ENCODE measurements around the gene BACH2.

BACH2 gene

DNA sequence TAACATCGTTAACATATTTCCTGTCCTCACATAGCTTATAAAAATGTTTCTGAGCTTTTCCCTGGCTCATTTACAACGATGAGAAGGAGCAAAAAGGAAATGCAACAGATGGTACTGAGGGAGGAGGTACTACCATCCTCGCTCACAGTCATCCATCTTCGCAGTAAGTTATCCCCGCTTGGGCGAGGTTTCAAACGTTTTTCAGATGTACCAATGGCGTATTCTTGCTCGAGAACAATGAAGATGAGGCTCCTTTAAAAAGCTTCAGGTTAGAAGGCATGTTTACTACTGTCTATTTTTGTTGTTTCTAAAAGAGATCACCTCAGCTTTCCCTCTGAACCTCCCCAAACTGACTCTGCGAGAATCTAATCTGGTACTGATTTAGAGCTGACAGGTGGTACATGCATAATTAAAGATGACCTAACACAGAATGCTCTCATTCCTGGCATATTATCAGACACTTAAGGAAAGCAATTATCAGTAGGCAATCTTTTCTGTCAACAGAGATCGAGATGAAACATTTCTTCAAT lies 223.6 kb downstream of the BACH2 start:
- peaks cover 37% of the 10 kb centered on the region for H3F3A ChIP-seq (ENCODE audit: control insufficient read depth, insufficient read depth)
- no peak overlapping the region for H3K4me3 ChIP-seq (ENCODE audit: low read length)
- H3K36me3 ChIP-seq (ENCODE audit: control insufficient read depth, low read length), result peaks cover 100% of the 10 kb centered on the region
- peaks cover 47% of the 10 kb centered on the region for H4K20me1 ChIP-seq (ENCODE audit: control insufficient read depth, insufficient read depth, low read depth, low read length)
- H3K27me3 ChIP-seq (ENCODE audit: control insufficient read depth, low read length), result no peaks in the 10 kb centered on the region
- no peak overlapping the region for H3K27ac ChIP-seq (ENCODE audit: low read depth, low read length)
- TF ChIP-seq, protein P1, sequence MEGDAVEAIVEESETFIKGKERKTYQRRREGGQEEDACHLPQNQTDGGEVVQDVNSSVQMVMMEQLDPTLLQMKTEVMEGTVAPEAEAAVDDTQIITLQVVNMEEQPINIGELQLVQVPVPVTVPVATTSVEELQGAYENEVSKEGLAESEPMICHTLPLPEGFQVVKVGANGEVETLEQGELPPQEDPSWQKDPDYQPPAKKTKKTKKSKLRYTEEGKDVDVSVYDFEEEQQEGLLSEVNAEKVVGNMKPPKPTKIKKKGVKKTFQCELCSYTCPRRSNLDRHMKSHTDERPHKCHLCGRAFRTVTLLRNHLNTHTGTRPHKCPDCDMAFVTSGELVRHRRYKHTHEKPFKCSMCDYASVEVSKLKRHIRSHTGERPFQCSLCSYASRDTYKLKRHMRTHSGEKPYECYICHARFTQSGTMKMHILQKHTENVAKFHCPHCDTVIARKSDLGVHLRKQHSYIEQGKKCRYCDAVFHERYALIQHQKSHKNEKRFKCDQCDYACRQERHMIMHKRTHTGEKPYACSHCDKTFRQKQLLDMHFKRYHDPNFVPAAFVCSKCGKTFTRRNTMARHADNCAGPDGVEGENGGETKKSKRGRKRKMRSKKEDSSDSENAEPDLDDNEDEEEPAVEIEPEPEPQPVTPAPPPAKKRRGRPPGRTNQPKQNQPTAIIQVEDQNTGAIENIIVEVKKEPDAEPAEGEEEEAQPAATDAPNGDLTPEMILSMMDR (IDR thresholded peaks at IDR 0.05; ENCODE audit: low read depth, low read length, poor library complexity, severe bottlenecking), result no peak
- TF ChIP-seq EZH2phosphoT487 (IDR thresholded peaks at IDR 0.05; ENCODE audit: borderline replicate concordance, low read length), result no peak
- peaks cover 22% of the 10 kb centered on the region for H3K4me1 ChIP-seq (ENCODE audit: control insufficient read depth, low read length)
- no peaks in the 10 kb centered on the region for H3K9me3 ChIP-seq (ENCODE audit: control insufficient read depth, insufficient read depth, low read length)
- H3K4me2 ChIP-seq (ENCODE audit: low read length), result no peak overlapping the region
- H3K79me2 ChIP-seq (ENCODE audit: control insufficient read depth, low read length), result peaks cover 100% of the 10 kb centered on the region
- H3K9me2 ChIP-seq (replicated peaks; ENCODE audit: control insufficient read depth, low read length), result no peaks in the 10 kb centered on the region

- TF ChIP-seq, protein P1 (IDR thresholded peaks at IDR 0.05; ENCODE audit: low read depth, low read length, poor library complexity, severe bottlenecking), result no peak
- no peak for TF ChIP-seq EZH2phosphoT487 (IDR thresholded peaks at IDR 0.05; ENCODE audit: borderline replicate concordance, low read length)
- Histone ChIP-seq H3K27ac (ENCODE audit: low read depth, low read length) (no peak overlapping the region), H4K20me1 (ENCODE audit: control insufficient read depth, insufficient read depth, low read depth, low read length) (peaks cover 45% of the 10 kb centered on the region), H3K4me2 (ENCODE audit: low read length) (no peak overlapping the region), H3K36me3 (ENCODE audit: control insufficient read depth, low read length) (peaks cover 100% of the 10 kb centered on the region), H3F3A (ENCODE audit: control insufficient read depth, insufficient read depth) (peaks cover 34% of the 10 kb centered on the region), H3K4me1 (ENCODE audit: control insufficient read depth, low read length) (peaks cover 22% of the 10 kb centered on the region), H3K9me3 (ENCODE audit: control insufficient read depth, insufficient read depth, low read length) (no peaks in the 10 kb centered on the region), H3K9me2 (replicated peaks; ENCODE audit: control insufficient read depth, low read length) (no peaks in the 10 kb centered on the region), H3K27me3 (ENCODE audit: control insufficient read depth, low read length) (no peaks in the 10 kb centered on the region), H3K4me3 (ENCODE audit: low read length) (no peak overlapping the region), H3K79me2 (ENCODE audit: control insufficient read depth, low read length) (peaks cover 100% of the 10 kb centered on the region)
Observed at GRCh38 chr6:90072501-90072900, 224.1 kb downstream of the BACH2 start.

GRCh38 chr6:90068703-90069523 lies 227.7 kb downstream of the BACH2 start:
- peaks cover 14% of the 10 kb centered on the region for H4K20me1 ChIP-seq (ENCODE audit: control insufficient read depth, insufficient read depth, low read depth, low read length)

More at GRCh38 chr6:90068703-90069523, 227.7 kb downstream of the BACH2 start:
- no peak overlapping the region for H3K4me2 ChIP-seq (ENCODE audit: low read length)
- H3K27me3 ChIP-seq (ENCODE audit: control insufficient read depth, low read length), result no peaks in the 10 kb centered on the region
- peaks cover 100% of the 10 kb centered on the region for H3K79me2 ChIP-seq (ENCODE audit: control insufficient read depth, low read length)
- peaks cover 100% of the 10 kb centered on the region for H3K36me3 ChIP-seq (ENCODE audit: control insufficient read depth, low read length)
- no peaks in the 10 kb centered on the region for H3K9me2 ChIP-seq (replicated peaks; ENCODE audit: control insufficient read depth, low read length)
- peaks cover 21% of the 10 kb centered on the region for H3F3A ChIP-seq (ENCODE audit: control insufficient read depth, insufficient read depth)
- no peaks in the 10 kb centered on the region for H3K9me3 ChIP-seq (ENCODE audit: control insufficient read depth, insufficient read depth, low read length)
- TF ChIP-seq, protein P1 (IDR thresholded peaks at IDR 0.05; ENCODE audit: low read depth, low read length, poor library complexity, severe bottlenecking), result no peak
- TF ChIP-seq EZH2phosphoT487 (IDR thresholded peaks at IDR 0.05; ENCODE audit: borderline replicate concordance, low read length), result no peak
- no peaks in the 10 kb centered on the region for H3K4me1 ChIP-seq (ENCODE audit: control insufficient read depth, low read length)
- H3K27ac ChIP-seq (ENCODE audit: low read depth, low read length), result no peak overlapping the region
- no peak overlapping the region for H3K4me3 ChIP-seq (ENCODE audit: low read length)
